Left cardiac atrium (tissue), 4 donors: ENCODE data around the gene SPATA18. TPM values are rescaled to one million over a fixed set of nuclear protein-coding genes. Genes with fewer than 3 reads are reported as not detected.
"Not testable (repeated sequence)": the region's sequence is repeated elsewhere in the genome, so short reads cannot be mapped to it uniquely, and the experiment has no call there.

ENCODE experiments used
- ATAC-seq, 2 donors: fragments of 200-7000 bp; cut with Tn5 transposase; one replicate each; pipeline ENCODE4 v1.9.1; 2020; ENCODE audit warnings: mild to moderate bottlenecking in 2 of 2, moderate library complexity in 2 of 2
- DNase-seq: peaks from one replicate; pipeline ENCODE4 v3.0.0-alpha.2; 2020
- intact Hi-C, 2 donors: fragments of 100-400 bp; cut with DNase I; formaldehyde crosslinking; loops; one replicate each; pipeline versions ENCODE4 v1.14.1 to v1.15.1; 2022 to 2023
- total RNA-seq, 2 donors: library from RNA; stranded (reverse); fragmentation: NEBNext Ultra II Directional; extraction: Animal tissue kit (Norgen Biotek cat#: 25700); gene quantifications; one replicate each; pipeline ENCODE4 v1.2.1, GENCODE V29; 2021
- donor health status: DM: no; HTN: yes; CAD: no.
- donor health status: DM: no; HTN: yes; CAD: no; lungs with severe emphysema.
- donor health status: DM: yes; HTN: yes; CAD: no.
- donor health status: Dilated cardiomyopathy.

The SPATA18 gene
- total RNA-seq, 2 donors from 2014 or later = 2.5 to 3.1 TPM

DNA sequence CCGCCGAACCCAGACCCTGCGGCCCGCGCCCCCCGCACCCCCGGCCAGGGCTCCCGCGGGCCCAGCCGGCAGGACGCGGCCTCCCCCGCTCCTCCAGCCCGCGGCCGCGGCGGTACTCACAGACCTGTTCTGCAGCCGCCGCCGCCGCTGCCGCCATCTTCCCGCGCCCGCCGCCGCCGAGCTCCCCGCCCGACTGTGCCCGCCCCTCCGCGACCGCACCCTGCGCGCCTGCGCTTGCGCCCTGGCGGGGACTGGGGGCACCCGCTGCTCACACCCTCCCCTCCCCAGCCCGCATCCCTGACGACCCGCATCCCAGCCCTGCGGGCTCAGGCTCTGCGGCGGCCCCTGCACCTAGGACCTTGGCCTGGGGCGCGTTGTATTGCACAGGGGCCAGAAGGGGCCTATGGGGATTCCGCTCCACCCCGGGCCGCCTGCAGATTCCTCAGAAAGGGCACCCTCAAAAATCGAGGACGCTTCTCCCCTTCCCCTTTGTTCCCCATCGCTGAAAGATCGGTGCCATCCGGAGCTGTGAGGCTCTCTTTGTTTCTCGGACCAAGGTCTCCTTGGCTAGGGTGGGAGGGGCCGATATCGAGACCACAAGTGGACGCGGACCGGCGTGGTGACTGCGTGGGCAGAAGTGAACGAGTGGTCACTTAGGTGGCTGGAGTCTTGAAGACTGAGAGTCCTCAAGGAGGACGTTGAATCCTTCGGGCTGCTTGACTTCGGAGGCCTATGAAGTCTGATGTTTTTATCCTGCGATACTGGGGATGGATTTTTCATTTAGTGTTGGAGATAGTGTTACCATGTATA, 12.8 kb upstream of the SPATA18 start, which contains the start of gene SGCB:
TSS of gene SGCB (minus strand) at position 197 of the 810 bp plus-strand sequence. CDS start at position 157, 40 bp downstream.
- intact Hi-C loops = loop anchor here in 1 of 2 donors (5.0 kb wide), 1 partner anchor 196 kb away; the partner anchor contains the start of gene DCUN1D4
- DNase-seq = peak; percentile 77
- ATAC-seq = peak; percentile 95 to 97

DNA sequence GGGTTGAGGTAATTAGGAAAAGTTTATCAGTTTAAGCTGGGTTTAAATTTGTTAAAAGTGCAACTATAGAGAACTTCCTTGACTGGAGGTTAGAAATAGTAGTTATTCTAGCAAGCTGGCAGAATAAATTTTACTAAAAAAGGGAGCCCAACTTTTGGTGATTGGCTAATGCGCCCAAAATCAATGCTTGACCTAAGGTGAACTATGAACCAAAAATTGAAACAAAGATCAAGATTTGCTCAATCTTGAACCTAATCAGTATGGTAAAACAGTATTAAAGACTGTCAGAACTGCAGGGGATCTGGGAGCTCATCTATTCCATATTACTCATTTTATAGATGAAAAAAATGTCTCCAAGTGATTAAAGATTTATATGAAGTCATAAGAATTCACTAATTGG, 6.1 kb upstream of the SPATA18 start:
- ATAC-seq = no peak
- no peak for DNase-seq
- intact Hi-C loops = no loop called here

DNA sequence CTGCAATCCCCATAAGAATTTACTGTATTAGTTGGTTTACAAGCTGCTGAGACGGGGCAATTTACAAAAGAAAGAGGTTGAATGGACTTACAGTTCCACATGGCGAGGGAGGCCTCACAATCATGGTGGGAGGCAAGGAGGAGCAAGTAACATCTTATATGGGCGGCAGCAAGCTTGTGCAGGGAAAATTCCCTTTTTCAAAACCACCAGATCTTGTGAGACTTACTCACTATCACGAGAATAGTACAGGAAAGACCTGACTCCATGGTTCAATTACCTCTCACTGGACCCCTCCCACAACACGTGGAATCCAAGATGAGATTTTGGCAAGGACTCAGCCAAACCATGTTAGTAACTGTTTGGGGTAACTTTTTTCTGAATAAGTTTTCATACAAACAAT, 1.8 kb upstream of the SPATA18 start:
- no peak for ATAC-seq
- DNase-seq = no peak
- intact Hi-C loops = no loop called here

DNA sequence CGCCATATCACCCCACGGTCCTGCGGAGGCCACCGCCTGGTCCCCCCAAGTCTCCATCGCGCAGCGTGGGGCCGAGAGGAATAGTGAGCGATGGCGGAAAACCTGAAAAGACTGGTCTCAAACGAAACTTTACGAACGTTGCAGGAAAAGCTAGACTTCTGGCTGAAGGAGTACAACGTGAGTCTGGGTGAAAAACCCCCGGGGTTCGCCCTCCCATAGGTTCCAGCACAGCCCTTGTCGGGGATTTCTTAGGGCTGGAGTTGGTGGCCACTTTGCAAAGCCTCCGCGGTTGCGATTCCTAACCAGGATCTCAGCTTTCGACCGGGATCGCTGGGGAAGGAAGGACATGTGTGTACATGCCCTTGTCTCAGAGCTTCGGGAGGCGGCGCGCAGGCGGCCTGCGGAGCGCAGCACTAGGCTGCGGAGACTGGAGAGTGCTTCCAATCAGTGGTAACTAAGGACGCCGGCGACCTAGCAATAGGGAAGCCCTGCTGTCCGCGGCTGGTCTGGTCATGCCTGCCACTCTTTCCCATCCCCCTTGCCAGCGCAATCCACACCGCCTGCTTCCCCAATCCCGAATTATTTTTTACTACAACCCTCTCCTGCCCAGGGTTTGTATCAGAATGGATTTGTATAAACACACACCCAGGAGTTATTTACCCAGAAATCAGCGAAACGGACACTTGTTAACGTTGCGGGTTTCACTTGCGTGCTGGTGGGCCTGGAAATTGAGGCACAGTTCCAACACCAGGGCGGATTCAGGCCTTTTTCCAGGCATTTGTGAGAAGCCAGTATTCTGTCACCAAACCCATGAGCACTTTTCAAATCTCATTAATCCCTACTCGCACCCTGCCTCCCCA, 741 bp downstream of the SPATA18 start:
- intact Hi-C loops = no loop called here
- peak; percentile 85 for DNase-seq
- ATAC-seq = peak; percentile 92 to 98

DNA sequence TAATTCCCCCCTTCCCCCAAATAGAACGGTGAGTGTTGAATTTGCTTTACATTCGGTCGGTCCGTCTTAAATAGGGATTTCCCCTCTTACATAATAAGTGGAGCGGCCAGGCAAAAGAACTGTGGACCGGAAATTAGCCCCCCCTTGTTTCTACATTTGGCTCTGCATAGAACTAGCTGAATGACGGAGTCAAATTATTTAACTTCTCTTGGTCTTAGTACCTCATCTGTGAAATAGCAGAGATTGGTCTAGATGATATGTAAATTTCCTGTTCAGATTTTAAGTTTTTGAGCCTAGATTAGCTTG, 1.3 kb downstream of the SPATA18 start:
- ATAC-seq (peak; percentile 45 to 53), DNase-seq (no peak)
- intact Hi-C loops = no loop called here

DNA sequence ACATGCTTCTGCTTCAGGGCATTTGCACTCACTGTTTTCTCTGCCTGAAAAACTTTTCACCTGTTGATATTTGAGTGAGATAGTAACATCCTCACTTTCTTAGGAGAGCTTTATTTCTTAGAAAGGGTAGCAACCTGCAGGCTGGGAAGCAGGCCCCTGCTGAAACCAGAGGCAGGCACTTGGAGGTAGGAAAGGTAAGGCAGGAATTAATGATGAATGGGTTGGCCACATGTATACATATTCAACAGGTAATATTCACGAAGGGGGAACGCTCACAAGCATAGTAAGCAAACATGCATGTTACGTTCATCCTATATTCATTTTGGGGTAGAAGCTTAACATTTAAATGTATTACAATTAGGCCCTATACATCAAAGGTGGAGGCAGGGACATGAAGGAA, 3.1 kb downstream of the SPATA18 start:
- ATAC-seq (no peak), DNase-seq (no peak)
- intact Hi-C loops = no loop called here

DNA sequence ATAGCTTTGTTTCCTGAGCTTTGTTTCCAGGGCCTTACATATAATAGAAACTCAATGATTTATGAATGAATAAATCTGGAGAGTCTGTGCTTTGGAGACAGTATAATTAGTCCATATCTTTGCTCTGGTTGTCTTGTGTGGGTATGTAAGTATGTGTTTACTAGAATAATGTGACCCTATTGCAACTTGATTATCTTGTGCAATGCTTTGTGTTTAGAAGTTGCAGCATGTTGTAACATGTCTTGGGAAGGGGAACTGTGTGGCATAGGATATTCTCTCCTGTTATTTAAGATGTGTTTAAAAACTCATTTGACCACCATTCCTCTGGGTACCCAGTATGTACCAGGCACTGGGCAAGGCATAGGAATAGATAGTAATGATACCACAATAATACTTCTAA, 6.1 kb downstream of the SPATA18 start:
- DNase-seq (no peak), ATAC-seq (no peak)
- intact Hi-C loops = no loop called here

DNA sequence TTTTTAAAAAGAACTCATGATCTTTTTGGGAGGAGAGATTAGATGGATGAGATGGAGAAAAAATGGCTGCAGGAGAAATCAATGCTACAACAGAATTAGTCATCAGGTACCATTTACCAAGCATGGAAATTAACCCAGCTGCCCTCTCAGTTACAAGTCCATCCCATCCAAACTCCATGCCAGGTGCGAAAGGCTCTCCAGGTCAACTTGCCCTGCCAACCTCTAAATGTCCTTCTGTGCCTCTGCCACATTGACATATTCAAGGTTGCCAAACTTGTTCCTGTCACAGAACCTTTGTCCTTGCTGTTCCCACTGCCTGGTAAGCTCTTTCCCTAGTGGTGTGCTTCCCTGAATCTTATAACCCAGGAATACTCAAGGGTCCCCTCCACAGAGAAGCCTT, 7.2 kb downstream of the SPATA18 start:
- ATAC-seq (no peak), DNase-seq (no peak)
- intact Hi-C loops = no loop called here

DNA sequence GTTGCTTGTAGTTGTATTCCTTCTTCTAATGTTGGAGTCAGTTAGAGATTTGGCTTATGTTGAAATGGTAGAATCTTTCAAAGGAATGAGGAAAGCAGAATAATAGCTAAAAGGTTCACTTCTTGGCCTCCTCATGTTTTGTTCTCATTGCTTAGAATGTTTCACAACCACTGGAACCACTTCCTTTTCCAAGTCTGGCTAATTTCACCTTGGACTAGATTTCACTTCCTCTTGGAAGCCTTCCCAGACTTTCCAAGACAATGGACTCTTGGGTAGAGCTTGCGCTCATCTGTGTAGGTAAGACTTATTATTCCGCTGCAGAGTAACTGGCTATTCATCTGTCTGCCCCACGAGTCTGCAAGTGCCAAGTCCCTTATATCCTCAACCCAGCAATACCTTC, 8.3 kb downstream of the SPATA18 start:
- intact Hi-C loops = no loop called here
- ATAC-seq (peak; percentile 39 to 68), DNase-seq (no peak)

DNA sequence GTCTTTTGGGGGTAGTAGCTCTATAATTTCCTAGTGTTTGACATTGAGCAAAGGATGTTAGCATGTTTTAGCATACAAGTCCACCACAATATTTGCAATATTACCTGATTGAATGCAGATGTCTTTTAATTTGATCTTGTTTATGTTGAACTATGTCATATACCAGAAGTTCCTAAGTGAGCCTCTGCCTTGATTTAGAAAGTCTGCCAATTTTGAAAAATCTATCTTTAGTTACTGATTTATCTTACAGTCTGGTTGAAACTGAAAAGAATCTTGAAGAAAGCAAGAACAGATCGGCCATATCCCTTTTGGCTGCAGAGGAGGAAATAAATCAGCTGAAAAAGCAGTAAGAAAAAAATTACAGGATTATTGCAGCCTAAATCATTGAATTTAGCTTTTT, 18.5 kb downstream of the SPATA18 start:
- no peak for DNase-seq
- intact Hi-C loops = no loop called here
- ATAC-seq = no peak

DNA sequence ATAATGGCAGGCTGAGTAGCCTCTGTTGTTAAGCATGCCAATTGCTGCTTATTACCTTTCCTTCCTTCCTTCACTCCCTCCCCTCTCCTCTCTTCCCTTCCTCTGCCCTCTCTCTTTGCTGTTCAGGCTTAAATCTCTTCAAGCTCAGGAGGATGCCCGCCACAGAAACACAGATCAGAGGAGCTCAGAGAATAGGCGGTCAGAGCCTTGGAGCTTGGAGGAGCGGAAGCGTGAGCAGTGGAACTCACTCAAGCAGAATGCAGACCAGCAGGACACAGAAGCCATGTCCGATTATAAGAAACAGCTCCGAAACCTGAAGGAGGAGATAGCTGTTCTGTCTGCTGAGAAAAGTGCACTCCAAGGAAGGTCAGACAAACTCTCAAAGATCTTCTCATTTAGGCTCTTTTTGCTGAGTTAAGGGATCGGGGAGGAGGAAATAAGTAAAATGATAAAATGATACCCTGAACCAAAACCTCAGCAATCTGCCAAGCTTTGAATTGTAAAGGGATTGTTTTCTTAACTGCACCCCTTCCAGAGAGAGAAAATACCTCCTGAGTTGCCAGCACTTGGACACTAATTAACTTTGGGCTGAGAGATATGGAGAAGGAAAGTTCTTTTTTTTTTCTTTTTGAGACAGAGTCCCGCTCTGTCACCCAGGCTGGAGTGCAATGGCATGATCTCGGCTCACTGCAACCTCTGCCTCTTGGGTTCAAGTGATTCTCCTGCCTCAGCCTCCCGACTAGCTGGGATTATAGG, 20.9 kb downstream of the SPATA18 start:
- intact Hi-C loops = no loop called here
- DNase-seq (no peak), ATAC-seq (no peak)

DNA sequence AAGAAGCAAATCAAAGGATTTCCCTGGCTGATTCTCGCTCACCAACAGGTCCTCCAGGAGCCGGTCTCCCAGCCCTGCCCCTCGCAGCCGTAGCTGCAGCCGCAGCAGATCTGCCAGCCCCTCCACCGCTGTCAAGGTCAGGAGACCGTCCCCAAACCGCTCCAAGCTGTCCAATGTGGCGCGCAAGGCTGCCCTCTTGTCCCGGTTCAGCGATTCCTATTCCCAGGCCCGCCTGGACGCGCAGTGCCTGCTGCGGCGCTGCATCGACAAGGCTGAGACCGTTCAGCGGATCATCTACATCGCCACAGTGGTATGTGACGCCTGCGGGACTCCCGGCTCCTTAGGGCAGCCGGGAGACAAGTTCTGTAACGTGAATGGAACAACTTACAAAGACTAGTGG, 25.6 kb downstream of the SPATA18 start:
- ATAC-seq = peak; percentile 44 to 65
- DNase-seq = peak; percentile 31
- intact Hi-C loops = no loop called here

DNA sequence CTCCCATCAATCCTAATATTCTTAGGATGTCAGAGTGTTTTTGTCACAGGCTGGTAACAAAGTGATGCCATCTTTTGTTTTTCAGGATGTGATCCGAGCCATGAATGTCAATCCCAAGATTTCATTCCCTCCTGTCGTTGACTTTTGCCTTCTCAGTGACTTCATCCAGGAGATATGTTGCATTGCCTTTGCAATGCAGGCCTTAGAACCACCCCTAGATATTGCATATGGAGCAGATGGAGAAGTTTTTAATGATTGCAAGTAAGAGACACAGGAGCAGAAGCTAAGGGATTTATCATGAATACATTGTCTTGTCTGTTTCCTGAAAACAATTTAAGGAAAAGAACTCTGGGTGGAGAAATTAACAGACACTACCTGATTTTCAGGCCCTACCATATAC, 28.6 kb downstream of the SPATA18 start:
- intact Hi-C loops = no loop called here

DNA sequence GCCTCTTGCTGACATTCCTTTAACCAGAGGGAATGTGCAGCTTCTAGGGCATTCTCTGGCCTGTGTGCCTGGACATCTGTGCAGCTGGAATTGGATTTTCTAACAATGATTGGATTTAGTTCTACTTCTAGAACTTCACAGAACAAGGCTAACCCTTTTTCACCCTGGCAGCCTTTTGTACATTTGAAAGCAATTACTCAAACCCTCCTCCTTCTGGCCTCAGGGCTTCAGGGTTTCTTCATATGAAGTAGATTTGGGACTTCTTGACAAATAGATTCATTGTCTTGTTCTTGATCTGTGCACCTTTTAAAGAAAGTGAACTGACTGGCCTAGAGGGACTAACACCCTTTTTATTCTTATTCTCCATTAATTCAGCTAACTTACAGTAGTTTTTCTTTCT, 30.1 kb downstream of the SPATA18 start:
- intact Hi-C loops = no loop called here
- DNase-seq = no peak
- no peak for ATAC-seq

More for the DNA sequence above, 28.6 kb downstream of the SPATA18 start:
- DNase-seq = no peak
- ATAC-seq = no peak

DNA sequence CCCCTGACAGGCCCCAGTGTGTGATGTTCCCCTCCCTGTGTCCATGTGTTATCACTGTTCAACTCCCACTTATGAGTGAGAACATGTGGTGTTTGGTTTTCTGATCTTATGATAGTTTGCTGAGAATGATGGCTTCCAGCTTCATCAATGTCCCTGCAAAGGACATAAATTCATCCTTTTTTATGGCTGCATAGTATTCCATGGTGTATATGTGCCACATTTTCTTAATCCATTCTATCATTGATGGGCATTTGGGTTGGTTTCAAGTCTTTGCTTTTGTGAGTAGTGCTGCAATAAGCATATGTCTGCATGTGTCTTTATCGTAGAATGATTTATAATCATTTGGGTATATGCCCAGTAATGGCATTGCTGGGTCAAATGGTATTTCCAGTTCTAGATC, 35.3 kb downstream of the SPATA18 start:
- DNase-seq, intact Hi-C loops, ATAC-seq: not testable (repeated sequence)

DNA sequence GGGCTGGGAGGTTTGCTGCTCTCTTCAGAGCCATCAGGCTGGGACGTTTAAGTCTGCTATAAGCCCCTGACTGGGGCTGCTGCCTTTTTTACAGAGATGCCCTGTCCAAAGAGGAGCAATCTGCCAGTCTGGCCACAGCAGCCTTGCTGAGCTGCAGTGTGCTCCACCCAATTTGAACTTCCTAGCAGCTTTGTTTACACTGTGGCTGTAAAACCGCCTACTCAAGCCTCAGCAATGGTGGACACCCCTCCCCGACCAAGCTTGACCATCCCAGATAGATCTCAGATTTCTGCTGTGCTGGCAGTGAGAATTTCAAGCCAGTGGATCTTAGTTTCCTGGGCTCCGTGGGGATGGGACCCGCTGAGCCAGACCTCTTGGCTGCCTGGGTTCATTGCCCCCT, 40.7 kb downstream of the SPATA18 start:
- DNase-seq = no peak
- intact Hi-C loops = no loop called here
- no peak for ATAC-seq

DNA sequence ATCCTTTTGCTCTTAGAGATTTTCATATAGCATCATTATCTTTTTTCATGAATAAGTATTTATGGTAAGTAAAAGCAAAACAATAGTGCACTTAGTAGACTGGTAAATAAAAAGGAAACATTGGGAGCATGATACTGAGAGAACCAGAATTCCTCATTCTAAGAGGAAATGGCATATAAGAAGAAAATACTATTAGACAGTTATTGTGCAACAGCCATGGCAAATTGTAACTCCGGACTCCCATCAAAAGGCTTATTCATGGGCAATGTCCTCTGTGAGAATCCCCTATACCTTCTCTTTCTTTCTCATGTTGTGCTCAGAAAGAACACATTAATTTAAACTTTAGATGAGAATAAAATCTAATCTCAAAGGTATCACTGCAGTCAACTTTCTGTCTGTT, 42.4 kb downstream of the SPATA18 start:
- intact Hi-C loops = no loop called here
- DNase-seq (no peak), ATAC-seq (no peak)

DNA sequence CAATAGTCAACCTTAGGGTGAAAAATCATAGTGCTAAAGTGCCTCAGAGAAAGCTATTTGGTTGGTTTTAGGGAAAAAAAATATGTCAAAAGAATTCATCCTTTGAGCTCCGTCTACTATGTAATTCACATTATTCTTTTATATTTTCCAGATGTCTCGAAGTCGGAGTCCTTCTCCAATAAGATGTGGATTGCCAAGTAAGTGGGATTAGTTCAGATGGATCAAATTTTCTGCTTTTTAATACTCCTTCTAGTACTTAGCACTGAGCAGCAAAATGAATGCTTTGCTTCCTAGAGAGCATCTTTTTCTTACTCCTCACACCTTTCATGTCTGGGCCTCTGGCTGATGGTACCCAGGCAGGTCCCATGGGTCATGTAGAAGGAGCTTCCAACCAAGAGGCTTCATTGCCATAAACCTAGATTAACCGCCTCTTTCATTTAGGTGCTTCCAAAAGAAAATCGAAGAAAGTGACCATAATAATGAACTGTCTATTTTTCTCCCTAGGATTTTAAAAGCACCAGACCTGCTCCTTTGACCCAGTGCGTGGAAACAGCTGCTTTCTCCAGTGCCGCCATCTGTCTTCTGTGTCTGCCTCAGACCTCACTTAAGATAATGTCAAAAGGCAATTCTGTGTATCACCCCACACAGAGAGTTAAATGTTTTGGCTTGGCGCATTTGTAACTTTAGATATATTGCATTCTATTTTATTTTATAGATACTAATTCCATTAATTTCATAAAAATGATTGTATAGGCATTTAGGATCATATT, 43.5 kb downstream of the SPATA18 start:
- intact Hi-C loops = no loop called here
- no peak for DNase-seq
- no peak for ATAC-seq

DNA sequence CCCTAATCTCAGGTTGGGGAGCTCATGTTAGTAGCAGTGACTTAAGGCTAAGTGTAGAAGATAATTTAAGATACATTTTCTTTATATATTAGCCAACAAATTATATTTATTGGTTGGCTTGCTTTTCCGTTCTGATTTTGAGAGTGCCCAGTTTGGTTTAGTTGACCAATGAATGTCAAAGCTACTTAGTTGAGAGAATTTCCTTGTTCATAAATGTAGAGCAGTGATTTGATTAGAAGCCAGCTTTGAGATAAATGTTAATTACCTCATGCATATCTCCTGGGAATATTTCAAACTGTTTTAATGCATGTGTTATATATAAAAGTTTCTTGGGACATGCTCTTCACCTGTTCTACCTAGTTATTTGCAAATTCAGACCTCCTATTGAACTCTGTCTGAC, 44.3 kb downstream of the SPATA18 start:
- intact Hi-C loops = no loop called here
- DNase-seq = no peak
- no peak for ATAC-seq
